M059J (cell line): ENCODE results near the gene CDX4. TPM values are rescaled to one million over a fixed set of nuclear protein-coding genes. Genes with fewer than 3 reads are reported as not detected.
"Not testable (repeated sequence)": the region's sequence is repeated elsewhere in the genome, so short reads cannot be mapped to it uniquely, and the experiment has no call there.

Experiments used
- DNase-seq: peaks from one replicate; pipeline ENCODE4 v3.0.0-alpha.2; 2012; ENCODE audit warnings: low read depth
- total RNA-seq: library from RNA; depleted of rRNA; stranded (reverse); fragments of >200 nt; shearing (Covaris generic); gene quantifications from 2 replicates; pipeline ENCODE4 v1.2.3, GENCODE V29; 2014; rRNA removed

Gene CDX4
- total RNA-seq, result not detected in 2 replicates

GRCh38 chrX:73446831-73447230 is at the start of gene CDX4:
TSS of gene CDX4 (plus strand) at chrX:73447053. CDS start at chrX:73447254, 201 bp downstream.
- DNase-seq, result no peak

- DNase-seq, result no peak
Measured at GRCh38 chrX:73398185-73398914, 48.5 kb upstream of the CDX4 start.

GRCh38 chrX:73400136-73400748 is 46.6 kb upstream of the CDX4 start:
- peak; percentile 4 for DNase-seq

GRCh38 chrX:73401591-73402266 is 45.1 kb upstream of the CDX4 start:
- DNase-seq, result no peak

- no peak for DNase-seq
Measured at GRCh38 chrX:73412930-73413329, 33.9 kb upstream of the CDX4 start.

- DNase-seq, result no peak
Measured at GRCh38 chrX:73447311-73447794, 500 bp downstream of the CDX4 start.

- DNase-seq, result no peak
Measured at GRCh38 chrX:73448379-73448778, 1.5 kb downstream of the CDX4 start.

- DNase-seq, result no peak
Measured at GRCh38 chrX:73455171-73455570, 8.3 kb downstream of the CDX4 start.

GRCh38 chrX:73457306-73457705 is 10.5 kb downstream of the CDX4 start:
- DNase-seq, result no peak

- no peak for DNase-seq
Measured at GRCh38 chrX:73468376-73468775, 21.5 kb downstream of the CDX4 start.

- DNase-seq, result peak; percentile 3
Measured at GRCh38 chrX:73478961-73479360, 32.1 kb downstream of the CDX4 start.

- DNase-seq, result no peak
Measured at GRCh38 chrX:73481521-73481920, 34.7 kb downstream of the CDX4 start.

GRCh38 chrX:73490661-73491060 is 43.8 kb downstream of the CDX4 start:
- no peak for DNase-seq

- not testable (repeated sequence) for DNase-seq
Measured at GRCh38 chrX:73492178-73492577, 45.3 kb downstream of the CDX4 start.

Other genes starting within 250 kb of the CDX4 start
- 0.12 and 0.62 TPM in 2 replicates for gene NAP1L2, start 232.2 kb upstream of the CDX4 start, total RNA-seq
- gene CHIC1, start 116.1 kb downstream of the CDX4 start, total RNA-seq, result 13.9 and 22.8 TPM in 2 replicates